ENCODE measurements around the gene SLC23A2.

- TF ChIP-seq CTCF (IDR thresholded peaks at IDR 0.05): no peak
- TF ChIP-seq POLR2A (IDR thresholded peaks at IDR 0.05): no peak
Measured at GRCh38 chr20:4887586-4887985, 113.7 kb downstream of the SLC23A2 start.

Data from prostate gland (tissue), 2 donors.